ENCODE results near the gene PPP1R12A.

Gene PPP1R12A

DNA sequence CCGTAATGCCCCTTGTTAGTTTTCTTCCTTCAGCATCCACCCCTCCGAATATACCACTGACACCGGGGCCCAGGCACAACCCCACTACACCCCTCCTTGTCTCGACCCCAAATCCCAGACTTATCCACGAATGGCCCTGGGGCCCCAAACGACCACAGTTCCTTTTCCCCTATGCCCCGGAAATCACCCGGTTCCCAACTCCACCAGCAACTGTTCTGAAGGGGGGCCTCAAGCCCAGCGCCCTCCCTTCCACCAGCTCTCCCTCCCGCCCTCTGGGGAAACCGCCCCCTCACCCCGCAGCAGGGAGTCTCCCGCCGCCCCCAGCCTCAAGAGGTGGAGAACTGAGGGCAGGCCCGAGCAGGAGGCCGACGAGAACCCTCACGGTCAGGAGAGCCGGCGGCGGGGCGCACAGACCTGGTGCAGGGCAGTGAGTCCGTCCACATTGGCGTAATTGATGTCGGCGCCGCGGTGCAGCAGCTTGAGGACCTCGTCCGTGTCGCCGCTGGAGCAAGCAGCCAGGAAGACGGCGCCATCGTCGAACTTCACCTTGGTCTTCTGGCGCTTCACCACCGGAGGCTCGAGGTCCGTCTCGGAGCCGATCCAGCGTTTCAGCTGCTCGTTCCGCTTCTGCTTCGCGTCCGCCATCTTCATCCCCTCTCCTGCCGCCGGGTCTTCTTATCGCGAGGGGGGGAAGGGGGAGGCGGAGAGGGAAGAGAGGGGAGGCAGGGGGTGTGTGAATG is 446 bp downstream of the PPP1R12A start (continued):
- TF ChIP-seq REST (tag by site-specific recombination; IDR thresholded peaks at IDR 0.05) (0 out of 2 replicates have a peak, but pooled peaks have one; percentile 10), SCRT1 (tag by site-specific recombination; IDR thresholded peaks at IDR 0.05; ENCODE audit: borderline replicate concordance) (no peak), MZF1 (tag by site-specific recombination; IDR thresholded peaks at IDR 0.05; ENCODE audit: borderline replicate concordance) (peak; percentile 43; the same call in 1 of the 2 replicates), ZNF501 (tag by site-specific recombination; IDR thresholded peaks at IDR 0.05) (peak; percentile 78), ZSCAN23 (tag by site-specific recombination; IDR thresholded peaks at IDR 0.05) (0 out of 2 replicates have a peak, but pooled peaks have one; percentile 67)

GRCh38 chr12:79933532-79934264 is 1.2 kb downstream of the PPP1R12A start:
- TF ChIP-seq ZNF24 (tag by site-specific recombination; IDR thresholded peaks at IDR 0.05) (no peak), ZNF600 (tag by site-specific recombination; IDR thresholded peaks at IDR 0.05) (peak; percentile 36; the same call in 1 of the 2 replicates), PRDM6 (tag by site-specific recombination; IDR thresholded peaks at IDR 0.05) (peak; percentile 41)
- Histone ChIP-seq H3K36me3 (ENCODE audit: control insufficient read depth in 2 of 2, insufficient read depth in 1 of 2, low read length in 2 of 2) (no peaks in the 10 kb centered on the region), H3K4me1 (ENCODE audit: control insufficient read depth, insufficient read depth, low read length) (peaks cover 5% of the 10 kb centered on the region), H3K4me3 (ENCODE audit: low read depth, low read length) (peak overlapping the region; percentile 76), H3K9me3 (ENCODE audit: control insufficient read depth, insufficient read depth, low read depth, low read length) (no peaks in the 10 kb centered on the region), H3K27ac (ENCODE audit: extremely low read depth, low read depth, low read length) (peak overlapping the region; percentile 93)
- ChIA-PET POLR2A (interaction anchor here (1.1 kb wide), 1 partner anchor 8 kb away, joined by 3 read pairs; no protein-coding TSS in a partner anchor), CTCF (interaction anchor here (0.6 to 1.0 kb wide), 4 partner anchors 60 to 386 kb away, joined by 3 to 4 read pairs (median 4); no protein-coding TSS in a partner anchor)

DNA sequence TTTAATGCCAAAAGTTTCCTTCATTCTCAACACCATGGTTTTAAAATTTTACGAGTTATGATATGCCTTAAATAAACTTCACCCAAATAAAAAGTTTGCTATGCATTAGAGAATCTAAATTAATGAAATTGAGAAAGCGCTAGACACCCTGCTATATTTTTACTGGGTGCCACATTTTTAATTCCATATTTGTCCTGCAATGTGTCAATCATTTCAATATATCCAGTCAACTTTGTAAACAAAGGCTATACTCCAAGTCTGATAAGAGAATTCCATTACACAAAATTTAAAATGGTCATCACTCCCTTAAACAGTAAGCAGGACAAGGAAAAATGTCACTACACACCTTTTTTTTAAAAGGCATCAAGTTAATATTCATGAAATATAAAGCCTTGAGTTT is 1.9 kb downstream of the PPP1R12A start:
- H3K4me1 ChIP-seq (ENCODE audit: control insufficient read depth, insufficient read depth, low read length): peaks cover 5% of the 10 kb centered on the region
- ChIA-PET POLR2A (no interaction called here), CTCF (interaction anchor here (0.7 kb wide), 1 partner anchor 61 kb away, joined by 4 read pairs; no protein-coding TSS in a partner anchor)
- no peak overlapping the region for H3K27ac ChIP-seq (ENCODE audit: extremely low read depth, low read depth, low read length)
- no peaks in the 10 kb centered on the region for H3K36me3 ChIP-seq (ENCODE audit: control insufficient read depth in 2 of 2, insufficient read depth in 1 of 2, low read length in 2 of 2)
- no peaks in the 10 kb centered on the region for H3K9me3 ChIP-seq (ENCODE audit: control insufficient read depth, insufficient read depth, low read depth, low read length)
- H3K4me3 ChIP-seq (ENCODE audit: low read depth, low read length): peak overlapping the region; percentile 76
- TF ChIP-seq ZNF621 (tag by site-specific recombination; IDR thresholded peaks at IDR 0.05) (no peak), REPIN1 (tag by site-specific recombination; IDR thresholded peaks at IDR 0.05; ENCODE audit: low read depth) (no peak), TRIM28 (IDR thresholded peaks at IDR 0.05; ENCODE audit: borderline replicate concordance, low read length) (no peak), CTCF (tag by site-specific recombination; IDR thresholded peaks at IDR 0.05) (no peak), ZXDB (tag by site-specific recombination; IDR thresholded peaks at IDR 0.05) (no peak), HOXC10 (CRISPR knock-in tag; IDR thresholded peaks at IDR 0.05) (no peak), ZNF138 (tag by site-specific recombination; IDR thresholded peaks at IDR 0.05; ENCODE audit: borderline replicate concordance) (no peak), MYNN (tag by site-specific recombination; IDR thresholded peaks at IDR 0.05; ENCODE audit: borderline replicate concordance) (no peak), ZNF521 (tag by site-specific recombination; IDR thresholded peaks at IDR 0.05) (no peak), SALL2 (tag by site-specific recombination; IDR thresholded peaks at IDR 0.05; ENCODE audit: borderline replicate concordance) (no peak)
- TF ChIP-seq, protein P1, sequence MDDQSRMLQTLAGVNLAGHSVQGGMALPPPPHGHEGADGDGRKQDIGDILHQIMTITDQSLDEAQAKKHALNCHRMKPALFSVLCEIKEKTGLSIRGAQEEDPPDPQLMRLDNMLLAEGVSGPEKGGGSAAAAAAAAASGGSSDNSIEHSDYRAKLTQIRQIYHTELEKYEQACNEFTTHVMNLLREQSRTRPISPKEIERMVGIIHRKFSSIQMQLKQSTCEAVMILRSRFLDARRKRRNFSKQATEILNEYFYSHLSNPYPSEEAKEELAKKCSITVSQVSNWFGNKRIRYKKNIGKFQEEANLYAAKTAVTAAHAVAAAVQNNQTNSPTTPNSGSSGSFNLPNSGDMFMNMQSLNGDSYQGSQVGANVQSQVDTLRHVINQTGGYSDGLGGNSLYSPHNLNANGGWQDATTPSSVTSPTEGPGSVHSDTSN (CRISPR knock-in tag; IDR thresholded peaks at IDR 0.05): no peak
